Heart left ventricle (tissue), 16 donors: Measurements from ENCODE around the gene RIC3. TPM values are rescaled to one million over a fixed set of nuclear protein-coding genes. Genes with fewer than 3 reads are reported as not detected.

Source experiments
- ATAC-seq, 4 donors: fragments of 200-7000 bp; cut with Tn5 transposase; one replicate each; pipeline ENCODE4 v1.9.1; 2020 to 2022; ENCODE audit warnings: moderate library complexity in 4 of 4, mild to moderate bottlenecking in 3 of 4, moderate number of reproducible peaks in 1 of 4
- DNase-seq, 5 donors: peaks; one replicate each; pipeline ENCODE4 v3.0.0-alpha.2; 2020
- H3K27ac ChIP-seq, 12 donors: fragments of 200-600 bp; sonication (generic) in 4 of 12; one replicate each; pipeline versions ENCODE4 v1.5.0 to v1.8.0; 2016 to 2022; ENCODE audit warnings: mild to moderate bottlenecking in 2 of 12
- H3K27me3 ChIP-seq, 9 donors: fragments of 200-600 bp; sonication (generic) in 2 of 9; one replicate each; pipeline versions ENCODE4 v1.5.1 to v1.8.0; 2016 to 2022; ENCODE audit warnings: mild to moderate bottlenecking in 3 of 9
- H3K36me3 ChIP-seq, 9 donors: fragments of 200-600 bp; sonication (generic) in 2 of 9; one replicate each; pipeline versions ENCODE4 v1.5.0 to v1.8.0; 2018 to 2022; ENCODE audit warnings: mild to moderate bottlenecking in 2 of 9
- H3K4me1 ChIP-seq, 12 donors: fragments of 200-600 bp; sonication (generic) in 4 of 12; one replicate each; pipeline versions ENCODE4 v1.5.0 to v1.8.0; 2016 to 2022; ENCODE audit warnings: mild to moderate bottlenecking in 3 of 12
- H3K4me3 ChIP-seq, 12 donors: fragments of 200-600 bp; sonication (generic) in 4 of 12; one replicate each; pipeline versions ENCODE4 v1.5.0 to v1.8.0; 2017 to 2022; ENCODE audit warnings: mild to moderate bottlenecking in 9 of 12, moderate library complexity in 4 of 12
- H3K9me3 ChIP-seq, 12 donors: fragments of 200-600 bp; sonication (generic) in 4 of 12; one replicate each; pipeline versions ENCODE4 v1.5.0 to v1.8.0; 2016 to 2022; ENCODE audit warnings: mild to moderate bottlenecking in 1 of 12
- CTCF ChIP-seq, 12 donors: fragments of 200-600 bp; sonication (generic) in 4 of 12; IDR thresholded peaks; one replicate each; pipeline versions ENCODE4 v1.5.0 to v1.8.0; 2018 to 2022; ENCODE audit warnings: antibody characterized with exemption in 12 of 12, mild to moderate bottlenecking in 5 of 12
- POLR2A ChIP-seq, 2 donors: fragments of 450-650 bp; IDR thresholded peaks; one replicate each; pipeline ENCODE4 v1.6.1; 2017; ENCODE audit warnings: antibody characterized with exemption in 2 of 2, mild to moderate bottlenecking in 2 of 2, moderate library complexity in 2 of 2
- whole genome bisulfite sequencing, 4 donors: extraction: QIAGEN DNeasy Blood & Tissue Kit in 2 of 4; methylation state at CpG; one replicate each; pipeline versions ENCODE4 v1.1.5 to v1.1.7; 2013 to 2018; 5-methylcytosine and 5-hydroxymethylcytosine counted together
- intact Hi-C, 10 donors: fragments of 100-400 bp; cut with DNase I; formaldehyde crosslinking; loops; one replicate each; pipeline versions ENCODE4 v1.11.1 to v1.14.2; 2022
- polyA plus RNA-seq, 2 donors: library from polyadenylated mRNA; stranded (reverse); fragments of 200-250 nt; gene quantifications; one replicate each; pipeline ENCODE4 v1.2.3, GENCODE V29; 2013
- total RNA-seq, 9 donors: library from RNA; depleted of rRNA in 2 of 9; stranded (reverse); fragments of >200 nt in 2 of 9; fragmentation: NEBNext Ultra II Directional in 3 of 9; extraction: Animal tissue kit (Norgen Biotek cat#: 25700) in 3 of 9; gene quantifications; one replicate each; pipeline versions ENCODE4 v1.1.0 to v1.2.4, GENCODE V29; 2016 to 2023
- donor health status: ischemic (EF 13 %, LVEDD 7.1; RV severe dilation, severe dysfunction).
- donor health status: healthy with polysubstance abuse.
- donor health status: DM: no; HTN: yes; CAD: no.
- donor health status: DM: no; HTN: no; CAD: no.
- donor health status: ischemic (EF 25% LVEDD 6.9; RV normal size, moderate dysfunction).
- donor health status: ischemic (EF 25% LVEDD 5.7; RV mildly dilated, moderate dysfunction).
- donor health status: healthy.
- donor health status: DM: yes; HTN: yes; CAD: no.
- donor health status: ischemic (EF 35%, LVEDD 5.7; RV mildly dilated, moderate dysfunction).
- donor health status: nonischemic (EF 11% LVEDD 7.7; RV severe dilation, severe dysfunction).
- donor health status: DM: yes; HTN: yes; CAD: no.
- donor health status: PGD.
- donor health status: ischemic (EF 29% LVEDD 5.4; RV normal size, mild dysfunction).
- donor health status: nonischemic (EF 23%, LVEDD 6.1; RV moderate dilation, normal function).

The RIC3 gene
- total and polyA plus RNA-seq, 11 donors, result 3.1 to 16.3 (median 10.0) TPM

DNA sequence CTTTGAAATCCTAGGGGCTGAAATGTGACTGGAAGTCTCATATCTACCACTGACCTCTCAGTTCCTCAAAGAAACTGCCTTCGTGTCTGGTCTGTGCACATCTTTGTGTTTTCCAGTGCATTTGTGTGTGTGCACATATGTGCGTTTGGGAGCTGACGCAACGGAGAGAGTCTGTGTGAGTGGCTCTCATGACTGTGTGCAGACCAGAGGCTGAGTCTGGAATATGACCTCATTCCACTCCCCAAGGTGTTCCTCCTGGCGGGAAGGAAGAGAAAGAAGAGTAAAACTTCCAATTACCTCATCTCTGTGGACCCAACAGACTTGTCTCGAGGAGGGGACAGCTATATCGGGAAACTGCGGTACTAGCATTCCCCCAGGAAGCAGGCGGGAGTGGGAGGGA, 71.4 kb downstream of the RIC3 start:
- Histone ChIP-seq H3K9me3 (no peaks in the 10 kb centered on the region), H3K36me3 (peaks cover 0 to 74% (median 50%) of the 10 kb centered on the region in 9 donors), H3K4me1 (peaks cover 0 to 10% (median 3%) of the 10 kb centered on the region in 12 donors), H3K4me3 (no peak overlapping the region), H3K27me3 (no peaks in the 10 kb centered on the region), H3K27ac (no peak overlapping the region)
- DNase-seq (peak in 1 of 5 donors; percentile 0), ATAC-seq (no peak)
- intact Hi-C loops, result loop anchor here in 8 of 10 donors (5.0 to 10.0 kb wide), 4 partner anchors 63 to 205 kb away; no protein-coding TSS in a partner anchor
- 77 to 82% (median 80%) methylated on average over 9 of the region's 9 CpGs for WGBS, 4 donors
- TF ChIP-seq CTCF (IDR thresholded peaks at IDR 0.05), result no peak
- no peak for TF ChIP-seq POLR2A (IDR thresholded peaks at IDR 0.05)

- intact Hi-C loops, result loop anchor here in 8 of 10 donors (5.0 to 10.0 kb wide), 4 partner anchors 62 to 205 kb away; no protein-coding TSS in a partner anchor
- H3K36me3 ChIP-seq, result peaks cover 0 to 70% (median 46%) of the 10 kb centered on the region in 9 donors
Observed at GRCh38 chr11:8097062-8097461, 71.8 kb downstream of the RIC3 start.

GRCh38 chr11:8096575-8096974, 72.2 kb downstream of the RIC3 start:
- WGBS, 4 donors, result 73 to 81% (median 78%) methylated on average over 6 of the region's 6 CpGs
- no peaks in the 10 kb centered on the region for H3K9me3 ChIP-seq
- H3K27ac ChIP-seq, result no peak overlapping the region
- peaks cover 0 to 15% (median 5%) of the 10 kb centered on the region in 12 donors for H3K4me1 ChIP-seq
- ATAC-seq (no peak), DNase-seq (no peak)
- H3K36me3 ChIP-seq, result peaks cover 0 to 65% (median 41%) of the 10 kb centered on the region in 9 donors
- no peaks in the 10 kb centered on the region for H3K27me3 ChIP-seq
- no peak overlapping the region for H3K4me3 ChIP-seq
- intact Hi-C loops, result loop anchor here in 8 of 10 donors (1.0 to 10.0 kb wide), 5 partner anchors 62 to 204 kb away; no protein-coding TSS in a partner anchor
- no peak for TF ChIP-seq POLR2A (IDR thresholded peaks at IDR 0.05)
- TF ChIP-seq CTCF (IDR thresholded peaks at IDR 0.05), result no peak

More at GRCh38 chr11:8097062-8097461, 71.8 kb downstream of the RIC3 start:
- ATAC-seq (no peak), DNase-seq (peak in 1 of 5 donors; percentile 3)
- H3K27me3 ChIP-seq, result no peaks in the 10 kb centered on the region
- H3K4me1 ChIP-seq, result peaks cover 0 to 12% (median 5%) of the 10 kb centered on the region in 12 donors
- no peaks in the 10 kb centered on the region for H3K9me3 ChIP-seq
- 93 to 100% (median 95%) methylated on average over 3 to 8 of the region's 8 CpGs for WGBS, 4 donors
- no peak for TF ChIP-seq CTCF (IDR thresholded peaks at IDR 0.05)
- no peak for TF ChIP-seq POLR2A (IDR thresholded peaks at IDR 0.05)
- no peak overlapping the region for H3K27ac ChIP-seq
- H3K4me3 ChIP-seq, result no peak overlapping the region

GRCh38 chr11:8095806-8096522, 72.9 kb downstream of the RIC3 start:
- Histone ChIP-seq H3K27ac (no peak overlapping the region), H3K4me1 (peaks cover 0 to 15% (median 5%) of the 10 kb centered on the region in 12 donors), H3K27me3 (no peaks in the 10 kb centered on the region), H3K36me3 (peaks cover 0 to 59% (median 35%) of the 10 kb centered on the region in 9 donors), H3K9me3 (no peaks in the 10 kb centered on the region), H3K4me3 (no peak overlapping the region)
- intact Hi-C loops, result loop anchor here in 8 of 10 donors (1.0 to 10.0 kb wide), 5 partner anchors 61 to 204 kb away; no protein-coding TSS in a partner anchor
- WGBS, 4 donors, result 79 to 87% (median 81%) methylated on average over 5 of the region's 5 CpGs
- TF ChIP-seq POLR2A (IDR thresholded peaks at IDR 0.05), result no peak
- TF ChIP-seq CTCF (IDR thresholded peaks at IDR 0.05), result no peak
- DNase-seq, result peak in 1 of 5 donors; percentile 1
- ATAC-seq, result no peak
